ENCODE measurements around the gene CSHL1.
"Not testable (repeated sequence)": the region's sequence is repeated elsewhere in the genome, so short reads cannot be mapped to it uniquely, and the experiment has no call there.

The CSHL1 gene

GRCh38 chr17:63918789-63919305 is 7.8 kb upstream of the CSHL1 start, which contains the start of gene GH1:
Gene GH1 (minus strand): TSS chr17:63918839. CDS start chr17:63918776, 63 bp downstream.
- DNase-seq = not testable (repeated sequence)

DNA sequence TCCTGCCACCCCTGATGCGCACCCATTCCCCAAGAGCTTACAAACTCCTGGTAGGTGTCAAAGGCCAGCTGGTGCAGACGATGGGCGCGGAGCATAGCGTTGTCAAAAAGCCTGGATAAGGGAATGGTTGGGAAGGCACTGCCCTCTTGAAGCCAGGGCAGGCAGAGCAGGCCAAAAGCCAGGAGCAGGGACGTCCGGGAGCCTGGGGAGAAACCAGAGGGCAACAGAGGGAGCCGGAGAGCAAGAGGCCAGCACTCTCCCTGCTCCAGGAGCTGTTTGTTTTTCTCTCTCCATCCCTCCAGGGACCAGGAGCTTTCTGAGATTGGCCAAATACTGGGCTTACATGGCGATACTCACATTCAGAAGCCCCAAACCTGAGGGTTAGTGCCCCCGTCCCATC is 7.2 kb upstream of the CSHL1 start:
- no peak for DNase-seq

- no peak for DNase-seq
Observed at GRCh38 chr17:63917646-63918045, 6.6 kb upstream of the CSHL1 start.

- DNase-seq = not testable (repeated sequence)
Observed at GRCh38 chr17:63917206-63917605, 6.1 kb upstream of the CSHL1 start.

GRCh38 chr17:63916566-63917185 is 5.6 kb upstream of the CSHL1 start:
- DNase-seq = no peak

- not testable (repeated sequence) for DNase-seq
Observed at GRCh38 chr17:63915753-63916152, 4.7 kb upstream of the CSHL1 start.

DNA sequence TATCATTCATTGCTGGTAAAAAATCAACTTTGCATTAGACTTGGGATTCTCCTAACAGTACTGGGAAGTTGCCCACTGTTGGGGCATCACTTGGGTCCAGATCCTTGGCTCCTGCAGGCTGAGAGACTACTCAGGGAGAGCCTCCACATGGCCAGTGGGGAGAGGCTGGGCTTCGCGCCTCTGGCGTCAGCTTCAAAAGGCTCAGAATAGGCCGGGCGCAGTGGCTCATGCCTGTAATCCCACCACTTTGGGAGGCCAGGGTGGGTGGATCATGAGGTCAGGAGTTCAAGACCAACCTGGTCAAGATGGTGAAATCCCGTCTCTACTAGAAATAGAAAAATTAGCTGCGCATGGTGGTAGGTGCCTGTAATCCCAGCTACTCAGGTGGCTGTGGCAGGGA is 3.4 kb upstream of the CSHL1 start:
- no peak for DNase-seq

GRCh38 chr17:63911657-63912100 is 621 bp upstream of the CSHL1 start:
- peak in 15 of 56 donors; percentile 4 to 60 (median 12) for DNase-seq

DNA sequence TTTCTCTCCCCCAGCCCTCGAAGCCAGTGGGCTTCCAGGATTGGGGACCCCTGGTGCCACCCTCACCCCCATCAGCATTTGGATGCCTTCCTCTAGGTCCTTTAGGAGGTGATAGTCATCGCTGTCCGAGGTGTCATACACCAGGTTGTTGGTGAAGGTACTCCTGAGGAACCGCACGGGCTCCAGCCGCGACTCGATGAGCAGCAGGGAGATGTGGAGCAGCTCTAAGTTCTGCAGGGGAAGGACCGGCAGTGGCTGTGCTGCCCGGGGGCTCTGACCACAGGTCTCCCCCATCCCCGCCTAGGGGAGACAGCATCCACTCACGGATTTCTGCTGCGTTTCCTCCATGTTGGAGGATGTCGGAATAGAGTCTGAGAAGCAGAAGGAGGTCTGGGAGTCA is 962 bp downstream of the CSHL1 start:
- DNase-seq = no peak

DNA sequence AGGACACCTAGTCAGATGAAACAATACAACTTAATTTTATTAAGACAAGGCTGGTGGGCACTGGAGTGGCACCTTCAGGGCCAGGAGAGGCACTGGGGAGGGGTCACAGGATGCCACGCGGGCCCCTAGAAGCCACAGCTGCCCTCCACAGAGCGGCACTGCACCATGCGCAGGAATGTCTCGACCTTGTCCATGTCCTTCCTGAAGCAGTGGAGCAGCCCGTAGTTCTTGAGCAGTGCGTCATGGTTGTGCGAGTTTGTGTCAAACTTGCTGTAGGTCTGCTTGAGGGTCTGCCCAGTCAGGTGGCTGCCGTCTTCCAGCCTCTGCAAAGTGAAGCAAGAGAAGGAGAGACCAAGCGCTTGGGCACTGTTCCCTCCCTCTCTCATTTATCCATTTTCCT is 1.5 kb downstream of the CSHL1 start:
- not testable (repeated sequence) for DNase-seq

DNA sequence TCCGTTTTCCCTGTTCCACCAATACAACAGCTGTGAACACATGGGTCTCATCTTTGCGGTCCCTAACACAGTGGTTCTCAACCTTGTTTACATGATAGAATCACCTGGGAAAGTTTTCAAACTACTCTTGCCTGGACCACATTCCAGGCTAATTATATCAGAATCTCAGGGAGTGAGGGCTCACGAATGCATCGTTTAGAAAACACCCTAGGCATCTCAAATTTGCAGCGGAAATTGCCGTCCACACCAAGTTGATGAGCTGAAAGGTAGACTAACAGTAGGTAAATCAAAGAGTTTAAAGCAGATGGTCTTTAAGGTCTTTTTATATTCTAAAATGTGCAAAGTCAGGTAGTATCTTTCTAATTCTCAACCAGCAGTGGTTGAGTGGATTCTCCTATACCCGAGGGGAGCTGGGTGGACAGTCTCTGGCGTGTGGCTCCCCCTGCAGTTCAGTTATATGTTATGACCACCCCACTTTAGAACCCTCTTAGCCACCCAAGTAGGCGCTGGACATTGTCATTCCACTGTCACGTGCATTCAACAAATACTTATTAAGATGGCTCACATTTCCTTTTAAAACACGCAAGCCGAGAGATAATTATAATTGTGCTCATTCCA is 3.8 kb downstream of the CSHL1 start:
- DNase-seq = not testable (repeated sequence)

- DNase-seq = not testable (repeated sequence)
Observed at GRCh38 chr17:63904796-63905195, 6.3 kb downstream of the CSHL1 start.

- DNase-seq = not testable (repeated sequence)
Observed at GRCh38 chr17:63903787-63904201, 7.3 kb downstream of the CSHL1 start.

GRCh38 chr17:63901971-63902370 is 9.1 kb downstream of the CSHL1 start:
- DNase-seq = not testable (repeated sequence)

- not testable (repeated sequence) for DNase-seq
Observed at GRCh38 chr17:63898899-63899798, 11.9 kb downstream of the CSHL1 start.

DNA sequence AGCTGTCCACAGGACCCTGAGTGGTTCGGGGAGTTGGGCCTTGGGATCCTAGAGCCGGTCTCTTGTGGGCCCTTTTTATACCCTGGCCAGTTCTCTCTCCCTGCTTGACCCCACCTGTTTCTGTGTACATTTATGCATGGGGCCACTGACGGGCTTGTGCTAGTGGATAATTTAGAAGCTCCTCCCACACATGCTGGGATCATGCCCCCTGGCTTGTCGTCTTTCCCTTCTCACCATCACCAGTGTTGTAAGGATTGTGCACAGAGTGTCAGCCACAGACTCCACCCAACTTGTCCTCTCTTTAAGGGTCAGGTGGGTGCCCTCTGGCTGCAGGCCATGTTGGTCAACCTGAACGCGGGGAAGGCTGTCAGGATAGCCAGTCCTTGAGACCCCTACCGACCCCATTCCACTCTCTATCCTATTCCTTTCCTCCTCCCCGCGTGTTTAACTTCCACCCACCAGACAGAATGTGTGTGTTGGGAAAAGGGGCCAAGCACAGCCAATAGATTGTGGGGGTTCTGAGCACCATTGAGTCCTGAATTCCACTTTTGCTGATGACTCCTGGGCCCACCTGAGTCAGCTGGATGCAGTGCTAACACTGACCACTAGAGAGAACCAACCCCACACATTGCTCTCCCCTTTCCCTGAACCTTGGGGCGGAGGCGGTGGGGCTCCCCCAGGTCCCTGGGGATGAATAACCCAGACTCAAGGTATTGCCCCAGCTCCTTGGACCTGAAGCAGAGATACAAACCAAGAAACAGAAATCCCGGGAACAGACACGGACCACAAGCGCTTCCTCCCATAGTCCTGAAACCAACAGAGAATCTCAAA is 14.3 kb downstream of the CSHL1 start, which contains the start of gene CSH1:
Gene CSH1 (minus strand): TSS at position 51 of the 831 bp plus-strand sequence. CDS start 63 bp downstream, outside the sequence.
- not testable (repeated sequence) for DNase-seq

DNA sequence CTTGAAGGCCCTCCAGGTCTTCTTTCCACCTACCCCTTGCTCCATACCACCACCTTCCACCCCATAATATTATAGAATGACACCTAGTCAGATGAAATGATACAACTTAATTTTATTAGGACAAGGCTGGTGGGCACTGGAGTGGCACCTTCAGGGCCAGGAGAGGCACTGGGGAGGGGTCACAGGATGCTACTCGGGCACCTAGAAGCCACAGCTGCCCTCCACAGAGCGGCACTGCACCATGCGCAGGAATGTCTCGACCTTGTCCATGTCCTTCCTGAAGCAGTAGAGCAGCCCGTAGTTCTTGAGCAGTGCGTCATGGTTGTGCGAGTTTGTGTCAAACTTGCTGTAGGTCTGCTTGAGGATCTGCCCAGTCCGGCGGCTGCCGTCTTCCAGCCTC is 16.2 kb downstream of the CSHL1 start:
- not testable (repeated sequence) for DNase-seq

GRCh38 chr17:63894021-63894420 is 17.0 kb downstream of the CSHL1 start:
- not testable (repeated sequence) for DNase-seq

- not testable (repeated sequence) for DNase-seq
Observed at GRCh38 chr17:63892316-63893037, 18.6 kb downstream of the CSHL1 start.
